IMR-90 (cell line): ENCODE measurements around the gene CNOT10. TPM values are rescaled to one million over a fixed set of nuclear protein-coding genes. Genes with fewer than 3 reads are reported as not detected.

Experiments used
- ATAC-seq: fragments of 200-7000 bp; cut with Tn5 transposase; 2 replicates; pipeline ENCODE4 v1.9.1; 2020; ENCODE audit warnings: low read depth, mild to moderate bottlenecking, moderate library complexity
- BruUV-seq: library from RNA; stranded (reverse); fragments of 400-500 nt; replicated peaks from 2 replicates; lab custom pipeline; 2021; lab: Mats Ljungman, UMichigan
- CTCF ChIA-PET: fragments of 300-600 bp; formaldehyde crosslinking; extraction: SDS; loops from one replicate; lab custom pipeline; 2021; ENCODE audit warnings: antibody characterized with exemption; lab: Yijun Ruan, JAX
- POLR2A ChIA-PET: fragments of 300-600 bp; sonication (Branson Sonifier 250); formaldehyde crosslinking; loops from one replicate; lab custom pipeline; 2022; ENCODE audit warnings: antibody characterized with exemption; ENCODE audit not compliant: unreplicated experiment; lab: Charles Lee
- DNase-seq: peaks from one replicate; pipeline ENCODE4 v3.0.0; 2013
- H2AFZ ChIP-seq: replicated peaks from 2 replicates; pipeline ENCODE3; 2013; ENCODE audit warnings: low read length, mild to moderate bottlenecking; ENCODE audit not compliant: poor library complexity
- H2AK5ac ChIP-seq: 2 replicates; pipeline ENCODE4 v1.6.1; 2013; ENCODE audit warnings: low read depth, low read length, inconsistent platforms
- H2AK9ac ChIP-seq: replicated peaks from 2 replicates; pipeline ENCODE3; 2013; ENCODE audit warnings: mild to moderate bottlenecking, low read depth, low read length, moderate library complexity; ENCODE audit not compliant: poor library complexity
- H2BK120ac ChIP-seq: 2 replicates; pipeline ENCODE4 v1.6.1; 2013; ENCODE audit warnings: low read depth, low read length, inconsistent platforms
- H2BK15ac ChIP-seq: 3 replicates; pipeline ENCODE4 v1.6.1; 2013; ENCODE audit warnings: low read depth, low read length, inconsistent platforms
- H2BK20ac ChIP-seq: 2 replicates; pipeline ENCODE4 v1.6.1; 2013; ENCODE audit warnings: low read depth, mild to moderate bottlenecking, inconsistent platforms, low read length, moderate library complexity
- H2BK5ac ChIP-seq: 2 replicates; pipeline ENCODE4 v1.6.1; 2013; ENCODE audit warnings: mild to moderate bottlenecking, low read depth, low read length, inconsistent platforms; ENCODE audit not compliant: poor library complexity, severe bottlenecking
- H3K14ac ChIP-seq: replicated peaks from 2 replicates; pipeline ENCODE4 v1.6.1; 2013; ENCODE audit warnings: low read depth, low read length, inconsistent platforms
- H3K18ac ChIP-seq: 2 replicates; pipeline ENCODE4 v1.6.1; 2013; ENCODE audit warnings: low read depth, low read length, control low read depth
- H3K23ac ChIP-seq: 2 replicates; pipeline ENCODE4 v1.6.1; 2013; ENCODE audit warnings: low read depth, low read length, inconsistent platforms
- H3K27ac ChIP-seq: 2 replicates; pipeline ENCODE4 v1.5.1; 2013; ENCODE audit warnings: mild to moderate bottlenecking, control low read depth, low read length; ENCODE audit not compliant: insufficient read depth
- H3K27me3 ChIP-seq: 2 replicates; pipeline ENCODE4 v1.6.1; 2013; ENCODE audit warnings: low read length; ENCODE audit not compliant: control insufficient read depth, insufficient read depth
- H3K36me3 ChIP-seq: 2 replicates; pipeline ENCODE4 v1.6.1; 2013; ENCODE audit warnings: low read length, mixed read lengths; ENCODE audit not compliant: control insufficient read depth, insufficient read depth
- H3K4ac ChIP-seq: 2 replicates; pipeline ENCODE4 v1.6.1; 2013; ENCODE audit warnings: low read depth, low read length, inconsistent platforms
- H3K4me1 ChIP-seq: 2 replicates; pipeline ENCODE4 v1.6.1; 2013; ENCODE audit warnings: low read length, mixed read lengths; ENCODE audit not compliant: control insufficient read depth, insufficient read depth
- H3K4me2 ChIP-seq: 2 replicates; pipeline ENCODE4 v1.6.1; 2013; ENCODE audit warnings: low read depth, mild to moderate bottlenecking, control low read depth, low read length, moderate library complexity
- H3K4me3 ChIP-seq: 2 replicates; pipeline ENCODE4 v1.5.1; 2013; ENCODE audit warnings: low read depth, mild to moderate bottlenecking, control low read depth, low read length, moderate library complexity; ENCODE audit not compliant: insufficient read depth
- H3K56ac ChIP-seq: 2 replicates; pipeline ENCODE4 v1.6.1; 2013; ENCODE audit warnings: low read length, inconsistent platforms; ENCODE audit not compliant: insufficient read depth; ENCODE audit errors: extremely low read depth
- H3K79me1 ChIP-seq, 2 experiments: 2 replicates each; pipeline ENCODE4 v1.6.1; 2013; ENCODE audit warnings: low read length in 2 of 2, inconsistent platforms in 1 of 2, low read depth in 1 of 2
- H3K9ac ChIP-seq: 2 replicates; pipeline ENCODE4 v1.6.1; 2013; ENCODE audit warnings: low read depth, low read length, control low read depth
- H3K9me1 ChIP-seq: 2 replicates; pipeline ENCODE4 v1.6.1; 2013; ENCODE audit warnings: low read length, inconsistent platforms; ENCODE audit not compliant: insufficient read depth
- H3K9me3 ChIP-seq: 2 replicates; pipeline ENCODE4 v1.6.1; 2013; ENCODE audit warnings: low read length; ENCODE audit not compliant: control insufficient read depth, insufficient read depth
- H4K20me1 ChIP-seq: 2 replicates; pipeline ENCODE4 v1.6.1; 2013; ENCODE audit warnings: low read length, inconsistent platforms; ENCODE audit not compliant: insufficient read depth
- H4K5ac ChIP-seq: 2 replicates; pipeline ENCODE4 v1.6.1; 2013; ENCODE audit warnings: mild to moderate bottlenecking, low read depth, low read length, control low read depth
- H4K8ac ChIP-seq, 2 experiments: 2 replicates each; pipeline ENCODE4 v1.6.1; 2013; ENCODE audit warnings: low read depth in 2 of 2, low read length in 2 of 2, control low read depth in 1 of 2, inconsistent platforms in 1 of 2
- H4K91ac ChIP-seq: 2 replicates; pipeline ENCODE4 v1.6.1; 2013; ENCODE audit warnings: low read depth, low read length, inconsistent platforms; ENCODE audit not compliant: insufficient read depth
- BHLHE40 ChIP-seq: fragments of 150-350 bp; IDR thresholded peaks from 2 replicates; pipeline ENCODE4 v1.6.1; 2016; ENCODE audit warnings: mild to moderate bottlenecking, low read depth, low read length
- CEBPB ChIP-seq: IDR thresholded peaks from 2 replicates; pipeline ENCODE4 v1.6.1; 2012; ENCODE audit warnings: low read depth, low read length, improper control_type of control experiment
- CHD1 ChIP-seq: IDR thresholded peaks from 2 replicates; pipeline ENCODE4 v1.6.1; 2012; ENCODE audit warnings: low read depth, low read length, improper control_type of control experiment
- FOS ChIP-seq: fragments of 150-350 bp; IDR thresholded peaks from 2 replicates; pipeline ENCODE4 v1.6.1; 2016; ENCODE audit warnings: low read depth, low read length
- MAFK ChIP-seq: IDR thresholded peaks from 2 replicates; pipeline ENCODE4 v1.6.1; 2012; ENCODE audit warnings: low read depth, low read length, improper control_type of control experiment
- MAZ ChIP-seq: IDR thresholded peaks from 2 replicates; pipeline ENCODE4 v1.6.1; 2012; ENCODE audit warnings: low read depth, mild to moderate bottlenecking, low read length, improper control_type of control experiment, moderate library complexity, borderline replicate concordance
- MXI1 ChIP-seq: IDR thresholded peaks from 2 replicates; pipeline ENCODE4 v1.6.1; 2012; ENCODE audit warnings: low read depth, mild to moderate bottlenecking, low read length, moderate library complexity, borderline replicate concordance
- NFE2L2 ChIP-seq: fragments of 150-350 bp; IDR thresholded peaks from 2 replicates; pipeline ENCODE4 v1.6.1; 2016; ENCODE audit warnings: low read depth, mild to moderate bottlenecking, low read length
- POLR2A ChIP-seq: IDR thresholded peaks from 2 replicates; pipeline ENCODE4 v1.6.1; 2012; ENCODE audit warnings: mild to moderate bottlenecking, low read depth, low read length
- RAD21 ChIP-seq: IDR thresholded peaks from 2 replicates; pipeline ENCODE4 v1.6.1; 2012; ENCODE audit warnings: low read length, improper control_type of control experiment
- RCOR1 ChIP-seq: IDR thresholded peaks from 2 replicates; pipeline ENCODE4 v1.6.1; 2012; ENCODE audit warnings: mild to moderate bottlenecking, low read length, improper control_type of control experiment; ENCODE audit not compliant: insufficient replicate concordance
- RFX5 ChIP-seq: IDR thresholded peaks from 2 replicates; pipeline ENCODE4 v1.8.0; 2012; ENCODE audit warnings: low read depth, mild to moderate bottlenecking, low read length, moderate library complexity
- SMC3 ChIP-seq: fragments of 150-350 bp; IDR thresholded peaks from 2 replicates; pipeline ENCODE4 v1.6.1; 2016; ENCODE audit warnings: low read depth, mild to moderate bottlenecking, antibody characterized with exemption, low read length, moderate library complexity
- WGBS, 2 experiments: methylation state at CpG; one replicate each; pipeline versions ENCODE4 v1.1.5 to v1.1.7; 2013; ENCODE audit warnings: missing lambda C conversion rate in 2 of 2; ENCODE audit not compliant: insufficient read length in 1 of 2; ENCODE audit errors: extremely low coverage in 2 of 2; 5-methylcytosine and 5-hydroxymethylcytosine counted together
- dilution Hi-C: fragments of 300-500 bp; cut with HindIII; formaldehyde crosslinking; loops from one replicate; pipeline ENCODE4 v1.14.3; 2018; ENCODE audit warnings: low sequenced_read_pairs; ENCODE audit not compliant: unreplicated experiment
- in situ Hi-C: fragments of 300-500 bp; cut with MboI; formaldehyde crosslinking; loops from 3 replicates; pipeline ENCODE4 v1.14.3; 2019; ENCODE audit warnings: low sequenced_read_pairs, inconsistent platforms, mixed read lengths
- intact Hi-C: fragments of 100-400 bp; cut with micrococcal nuclease; formaldehyde crosslinking; loops from 2 replicates; pipeline ENCODE4 v1.10.0; 2022
- polyA plus RNA-seq, 3 experiments: library from polyadenylated mRNA; depleted of rRNA; stranded (reverse); fragments of >200 nt; gene quantifications; 2 replicates each; pipeline ENCODE4 v1.2.3, GENCODE V29; 2012; ENCODE audit warnings: low replicate concordance in 1 of 3
- total RNA-seq: library from RNA; depleted of rRNA; stranded (reverse); fragments of >200 nt; gene quantifications from 2 replicates; pipeline ENCODE4 v1.2.3, GENCODE V29; 2012
- TF ChIP-seq, protein P1 (sequence below): fragments of 150-350 bp; IDR thresholded peaks from 2 replicates; pipeline ENCODE4 v1.6.1; 2017; ENCODE audit warnings: mild to moderate bottlenecking, antibody characterized with exemption, low read length, low read depth
- TF ChIP-seq, protein P2 (sequence below): conservative IDR thresholded peaks from 2 replicates; pipeline ENCODE4 v1.5.1; 2012; ENCODE audit warnings: mild to moderate bottlenecking, low read depth, low read length, improper control_type of control experiment
- TF ChIP-seq, protein P3 (sequence below): fragments of 150-350 bp; IDR thresholded peaks from 2 replicates; pipeline ENCODE4 v1.6.1; 2016; ENCODE audit warnings: low read depth, mild to moderate bottlenecking, low read length, moderate library complexity, borderline replicate concordance

The CNOT10 gene
- total and polyA plus RNA-seq, 2 of the 4 experiments (the other 2 are of a cell fraction) = 15.8 to 20.4 TPM

DNA sequence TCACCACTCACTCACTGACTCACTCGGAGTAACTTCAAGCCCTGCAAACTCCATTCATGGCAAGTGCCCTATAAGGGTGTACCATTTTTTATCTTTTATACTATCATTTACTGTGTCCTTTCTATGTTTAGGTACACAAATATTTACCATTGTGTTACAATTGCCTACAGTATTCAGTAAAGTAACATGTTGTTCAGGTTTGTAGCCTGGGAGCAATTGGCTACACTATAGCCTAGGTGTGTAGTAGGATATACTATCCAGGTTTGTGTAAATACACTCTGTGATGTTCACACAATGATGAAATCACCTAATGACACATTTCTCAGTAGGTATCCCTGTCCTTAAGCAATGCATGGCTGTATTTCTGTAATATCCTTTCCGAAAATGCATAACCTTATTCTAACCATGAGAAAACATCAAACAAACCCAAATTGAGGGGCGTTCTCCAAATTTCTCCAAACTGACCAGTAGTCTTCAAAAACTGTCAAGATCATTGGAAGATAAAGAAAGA is 17.9 kb upstream of the CNOT10 start:
- H2BK120ac ChIP-seq = no peak overlapping the region
- ChIA-PET POLR2A (no interaction called here), CTCF (interaction anchor here (0.6 kb wide), 1 partner anchor 132 kb away, joined by 3 read pairs; no protein-coding TSS in a partner anchor)
- no peak overlapping the region for H3K18ac ChIP-seq
- H3K27me3 ChIP-seq = no peaks in the 10 kb centered on the region; the same call in 1 of the 2 replicates
- no peak overlapping the region for H4K91ac ChIP-seq
- no peak overlapping the region for H3K56ac ChIP-seq
- H2BK20ac ChIP-seq = no peak overlapping the region
- H3K4me2 ChIP-seq = no peak overlapping the region
- H3K4me1 ChIP-seq = no peaks in the 10 kb centered on the region
- no peak overlapping the region for H4K8ac ChIP-seq
- no peak overlapping the region for H3K27ac ChIP-seq
- H2BK15ac ChIP-seq = no peak overlapping the region
- H2BK5ac ChIP-seq = no peak overlapping the region
- no peak overlapping the region for H3K9ac ChIP-seq
- no peak overlapping the region for H2AK5ac ChIP-seq
- TF ChIP-seq CHD1 = no peak
- TF ChIP-seq RAD21 = no peak
- no peak for TF ChIP-seq SMC3
- no peak for TF ChIP-seq RCOR1
- no peak for TF ChIP-seq MAZ
- TF ChIP-seq POLR2A = no peak
- TF ChIP-seq, protein P1, sequence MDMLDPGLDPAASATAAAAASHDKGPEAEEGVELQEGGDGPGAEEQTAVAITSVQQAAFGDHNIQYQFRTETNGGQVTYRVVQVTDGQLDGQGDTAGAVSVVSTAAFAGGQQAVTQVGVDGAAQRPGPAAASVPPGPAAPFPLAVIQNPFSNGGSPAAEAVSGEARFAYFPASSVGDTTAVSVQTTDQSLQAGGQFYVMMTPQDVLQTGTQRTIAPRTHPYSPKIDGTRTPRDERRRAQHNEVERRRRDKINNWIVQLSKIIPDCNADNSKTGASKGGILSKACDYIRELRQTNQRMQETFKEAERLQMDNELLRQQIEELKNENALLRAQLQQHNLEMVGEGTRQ = no peak
- TF ChIP-seq, protein P2, sequence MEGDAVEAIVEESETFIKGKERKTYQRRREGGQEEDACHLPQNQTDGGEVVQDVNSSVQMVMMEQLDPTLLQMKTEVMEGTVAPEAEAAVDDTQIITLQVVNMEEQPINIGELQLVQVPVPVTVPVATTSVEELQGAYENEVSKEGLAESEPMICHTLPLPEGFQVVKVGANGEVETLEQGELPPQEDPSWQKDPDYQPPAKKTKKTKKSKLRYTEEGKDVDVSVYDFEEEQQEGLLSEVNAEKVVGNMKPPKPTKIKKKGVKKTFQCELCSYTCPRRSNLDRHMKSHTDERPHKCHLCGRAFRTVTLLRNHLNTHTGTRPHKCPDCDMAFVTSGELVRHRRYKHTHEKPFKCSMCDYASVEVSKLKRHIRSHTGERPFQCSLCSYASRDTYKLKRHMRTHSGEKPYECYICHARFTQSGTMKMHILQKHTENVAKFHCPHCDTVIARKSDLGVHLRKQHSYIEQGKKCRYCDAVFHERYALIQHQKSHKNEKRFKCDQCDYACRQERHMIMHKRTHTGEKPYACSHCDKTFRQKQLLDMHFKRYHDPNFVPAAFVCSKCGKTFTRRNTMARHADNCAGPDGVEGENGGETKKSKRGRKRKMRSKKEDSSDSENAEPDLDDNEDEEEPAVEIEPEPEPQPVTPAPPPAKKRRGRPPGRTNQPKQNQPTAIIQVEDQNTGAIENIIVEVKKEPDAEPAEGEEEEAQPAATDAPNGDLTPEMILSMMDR = no peak
- no peak for TF ChIP-seq MAFK
- no peak for TF ChIP-seq NFE2L2
- TF ChIP-seq, protein P3, sequence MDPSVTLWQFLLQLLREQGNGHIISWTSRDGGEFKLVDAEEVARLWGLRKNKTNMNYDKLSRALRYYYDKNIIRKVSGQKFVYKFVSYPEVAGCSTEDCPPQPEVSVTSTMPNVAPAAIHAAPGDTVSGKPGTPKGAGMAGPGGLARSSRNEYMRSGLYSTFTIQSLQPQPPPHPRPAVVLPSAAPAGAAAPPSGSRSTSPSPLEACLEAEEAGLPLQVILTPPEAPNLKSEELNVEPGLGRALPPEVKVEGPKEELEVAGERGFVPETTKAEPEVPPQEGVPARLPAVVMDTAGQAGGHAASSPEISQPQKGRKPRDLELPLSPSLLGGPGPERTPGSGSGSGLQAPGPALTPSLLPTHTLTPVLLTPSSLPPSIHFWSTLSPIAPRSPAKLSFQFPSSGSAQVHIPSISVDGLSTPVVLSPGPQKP = no peak
- TF ChIP-seq FOS = no peak
- no peak for TF ChIP-seq RFX5
- TF ChIP-seq CEBPB = no peak
- no peak for TF ChIP-seq BHLHE40
- TF ChIP-seq MXI1 = no peak
- no peak overlapping the region for H4K5ac ChIP-seq
- H3K14ac ChIP-seq = no peak overlapping the region
- dilution Hi-C loops = no loop called here
- DNase-seq = no peak
- no peaks in the 10 kb centered on the region for H3K79me1 ChIP-seq
- no peak overlapping the region for H3K4me3 ChIP-seq
- no peak overlapping the region for H2AFZ ChIP-seq
- no peaks in the 10 kb centered on the region; the same call in 1 of the 2 replicates for H3K9me3 ChIP-seq
- ATAC-seq = no peak
- in situ Hi-C loops = loop anchor here (5.0 to 25.0 kb wide), 3 partner anchors 160 to 380 kb away; partner anchors contain the start of gene CMTM7
- no peaks in the 10 kb centered on the region for H4K20me1 ChIP-seq
- BruUV-seq = no TSS peak
- no peak overlapping the region for H2AK9ac ChIP-seq
- H3K36me3 ChIP-seq = no peaks in the 10 kb centered on the region
- H3K9me1 ChIP-seq = no peaks in the 10 kb centered on the region
- H3K4ac ChIP-seq = no peak overlapping the region
- H3K23ac ChIP-seq = no peak overlapping the region
- no CpG with 5 or more reads among the region's 3 CpGs for WGBS, 2 experiments
- intact Hi-C loops = loop anchor here (5.0 kb wide), 1 partner anchor 290 kb away; no protein-coding TSS in a partner anchor
